GM12873 (cell line): ENCODE data around the gene SNCB.

Experiments
- TF ChIP-seq, protein P1 (sequence below): IDR thresholded peaks from 2 replicates; pipeline ENCODE4 v1.5.1; 2012; ENCODE audit warnings: low read depth, mild to moderate bottlenecking, moderate library complexity, low read length, control low read depth; ENCODE audit not compliant: insufficient read depth; ENCODE audit errors: missing control alignments

The SNCB gene

DNA sequence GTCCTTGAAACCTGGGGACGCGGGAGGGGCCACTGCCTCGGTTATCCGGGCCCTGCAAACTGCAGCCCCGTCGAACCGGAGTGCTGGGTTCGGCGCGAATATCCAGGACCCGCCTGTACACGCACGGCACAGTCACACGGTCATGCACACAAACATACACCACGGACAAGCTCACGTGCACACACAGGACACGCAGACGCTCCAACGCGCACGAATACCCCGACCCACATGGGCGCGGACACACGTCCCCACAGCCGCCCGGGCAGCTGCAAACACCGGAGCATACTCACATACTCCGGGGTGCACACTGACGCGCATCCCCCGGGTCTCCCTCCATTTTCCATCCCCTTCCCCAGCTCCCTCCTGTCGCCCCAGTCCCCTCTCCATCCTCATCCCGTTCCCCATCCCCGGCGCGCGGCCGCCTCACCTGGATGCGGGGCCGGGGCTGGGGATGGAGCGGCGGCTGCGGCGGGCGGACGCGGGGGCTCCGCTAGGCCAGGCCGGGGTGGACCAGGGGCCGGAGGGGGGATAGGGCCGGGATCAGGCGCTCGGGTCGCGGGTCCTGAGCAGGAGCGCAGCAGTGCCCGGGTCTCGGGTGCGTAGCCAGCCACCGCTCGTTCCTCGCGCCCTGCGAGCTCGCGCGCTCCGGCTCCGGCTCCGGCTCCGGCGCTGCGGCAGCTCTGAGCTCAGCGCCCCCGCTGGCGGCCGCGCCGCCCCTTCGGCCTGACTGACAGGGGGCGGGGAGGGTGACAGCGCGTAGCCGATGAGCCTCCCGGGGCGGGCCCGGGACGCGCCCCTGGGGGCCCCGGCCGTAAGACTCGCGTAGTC, at the start of gene SNCB, which contains the start of gene EIF4E1B:
Gene SNCB, minus strand, starts transcription at position 682 of the 828 bp plus-strand sequence. CDS start 880 bp downstream, outside the sequence.
Gene EIF4E1B, plus strand, starts transcription at position 823 of the 828 bp plus-strand sequence. CDS start 12,113 bp downstream, outside the sequence.
- TF ChIP-seq, protein P1, sequence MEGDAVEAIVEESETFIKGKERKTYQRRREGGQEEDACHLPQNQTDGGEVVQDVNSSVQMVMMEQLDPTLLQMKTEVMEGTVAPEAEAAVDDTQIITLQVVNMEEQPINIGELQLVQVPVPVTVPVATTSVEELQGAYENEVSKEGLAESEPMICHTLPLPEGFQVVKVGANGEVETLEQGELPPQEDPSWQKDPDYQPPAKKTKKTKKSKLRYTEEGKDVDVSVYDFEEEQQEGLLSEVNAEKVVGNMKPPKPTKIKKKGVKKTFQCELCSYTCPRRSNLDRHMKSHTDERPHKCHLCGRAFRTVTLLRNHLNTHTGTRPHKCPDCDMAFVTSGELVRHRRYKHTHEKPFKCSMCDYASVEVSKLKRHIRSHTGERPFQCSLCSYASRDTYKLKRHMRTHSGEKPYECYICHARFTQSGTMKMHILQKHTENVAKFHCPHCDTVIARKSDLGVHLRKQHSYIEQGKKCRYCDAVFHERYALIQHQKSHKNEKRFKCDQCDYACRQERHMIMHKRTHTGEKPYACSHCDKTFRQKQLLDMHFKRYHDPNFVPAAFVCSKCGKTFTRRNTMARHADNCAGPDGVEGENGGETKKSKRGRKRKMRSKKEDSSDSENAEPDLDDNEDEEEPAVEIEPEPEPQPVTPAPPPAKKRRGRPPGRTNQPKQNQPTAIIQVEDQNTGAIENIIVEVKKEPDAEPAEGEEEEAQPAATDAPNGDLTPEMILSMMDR: no peak

DNA sequence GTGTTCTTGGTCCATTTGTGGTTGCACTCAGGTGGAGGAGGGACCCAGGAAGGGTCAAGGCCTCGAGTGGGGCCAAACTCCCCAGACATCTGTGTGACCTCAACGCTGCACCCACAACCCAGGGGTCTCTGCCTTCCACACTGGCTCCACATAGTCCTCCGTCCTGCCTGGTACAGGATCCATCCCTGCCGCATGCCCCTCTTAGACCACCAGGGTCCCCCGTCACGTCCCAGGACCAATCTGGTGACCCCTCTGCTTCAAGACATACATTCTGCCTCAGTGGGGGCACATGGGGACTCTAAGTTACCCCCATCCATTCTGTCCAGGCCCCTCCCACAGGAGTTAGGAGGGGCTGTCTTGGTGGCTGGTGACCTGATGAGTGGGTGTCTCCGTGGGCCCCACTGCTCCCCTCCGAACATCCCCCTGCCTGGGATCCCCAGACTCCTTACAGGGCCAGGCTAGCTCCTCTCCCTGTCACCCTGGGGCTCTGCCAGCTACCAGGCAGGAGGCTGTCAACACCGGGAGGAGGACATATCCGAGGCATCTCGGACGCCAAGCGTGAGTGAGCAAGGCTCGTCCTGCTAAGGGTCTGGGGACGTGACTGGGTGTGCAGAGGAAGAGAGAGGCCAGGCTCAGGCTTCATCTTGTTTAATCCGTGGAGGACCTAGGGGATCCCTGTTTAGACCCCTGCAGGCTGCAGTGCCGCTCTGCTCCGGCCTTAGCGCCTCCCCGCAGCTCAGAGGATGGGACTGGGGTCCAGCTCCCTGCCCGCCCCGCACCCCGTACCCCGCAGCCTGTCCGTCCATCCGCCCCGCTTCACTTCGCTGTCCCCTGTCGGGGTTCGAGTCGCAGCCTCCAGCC, 49.3 kb upstream of the SNCB start:
- TF ChIP-seq, protein P1: no peak

DNA sequence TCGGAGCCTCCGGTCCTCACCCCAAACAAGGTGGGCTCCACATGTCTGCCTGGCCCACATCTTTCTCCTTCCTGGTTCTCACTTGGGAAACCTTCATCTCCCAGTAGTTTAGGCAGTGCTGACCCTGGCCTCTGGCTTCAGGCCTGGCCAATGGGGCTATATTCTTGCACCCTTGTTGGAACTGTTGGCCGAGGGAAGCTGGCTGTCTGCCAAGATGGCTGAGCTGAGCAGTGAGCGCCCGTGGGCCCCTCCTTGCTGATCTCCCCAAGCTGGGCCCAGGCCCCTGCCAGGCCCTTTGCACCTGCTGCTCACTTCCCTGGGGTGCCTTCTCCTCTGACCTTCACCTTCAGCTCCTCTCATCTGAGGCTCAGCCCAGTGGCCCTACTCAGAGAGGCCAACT, 48.2 kb upstream of the SNCB start:
- TF ChIP-seq, protein P1: no peak

DNA sequence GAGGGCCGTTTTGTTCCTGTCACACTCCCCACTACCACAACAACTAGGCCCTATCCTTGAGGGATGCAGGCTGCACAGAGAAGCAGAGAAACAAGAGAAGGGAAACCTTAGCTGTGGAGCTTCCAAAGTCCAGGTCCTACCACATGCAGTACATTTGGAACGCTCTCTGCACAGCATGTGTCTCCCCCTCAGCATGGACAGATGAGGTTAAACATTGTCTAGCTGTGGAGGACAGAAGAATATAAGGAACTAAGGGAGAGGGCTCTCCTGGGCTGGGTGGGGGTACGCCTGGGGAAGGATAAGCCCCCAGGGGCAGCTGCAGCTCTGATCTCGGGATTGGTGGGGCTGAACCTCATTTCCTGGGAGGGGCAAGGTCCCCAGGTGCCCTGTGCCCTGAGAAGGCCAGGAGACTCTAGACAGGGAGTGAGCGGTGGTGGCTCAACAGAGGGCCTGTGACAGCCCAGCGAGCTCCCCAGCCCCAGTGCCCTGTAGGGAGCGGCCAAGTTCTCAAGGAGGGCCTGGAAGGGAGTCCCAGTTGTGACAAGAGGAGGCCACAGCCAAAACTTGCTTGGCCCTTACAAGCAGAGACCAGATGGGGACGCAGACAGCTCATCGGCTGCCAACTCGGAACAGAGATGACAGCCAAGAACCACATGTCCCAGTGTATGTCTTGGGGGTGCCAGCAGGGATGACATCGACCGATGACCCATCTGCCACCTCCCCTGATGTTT, 47.0 kb upstream of the SNCB start:
- TF ChIP-seq, protein P1: no peak

DNA sequence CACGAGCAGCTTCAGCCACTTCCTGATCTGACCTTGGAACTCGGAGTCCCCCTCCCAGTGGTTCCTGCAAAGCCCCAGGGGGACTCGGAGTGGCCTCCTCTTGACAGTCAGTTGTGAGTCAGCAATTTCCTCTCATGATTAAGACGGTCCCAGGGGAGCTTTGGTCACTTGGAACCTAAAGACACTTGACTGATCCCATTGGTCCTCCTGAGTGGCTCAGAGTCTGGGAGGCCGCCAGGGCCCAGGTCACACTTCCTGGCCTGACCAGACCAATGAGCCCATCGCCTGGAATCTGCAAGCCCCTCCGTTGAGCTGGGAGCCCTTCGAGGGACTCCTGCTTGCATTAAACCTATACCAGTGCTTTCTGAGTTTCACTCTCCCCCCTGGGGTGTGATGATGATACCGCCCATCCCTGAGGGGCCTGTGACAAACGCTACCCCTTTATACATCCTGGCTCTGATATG, 46.1 kb upstream of the SNCB start:
- TF ChIP-seq, protein P1: no peak

DNA sequence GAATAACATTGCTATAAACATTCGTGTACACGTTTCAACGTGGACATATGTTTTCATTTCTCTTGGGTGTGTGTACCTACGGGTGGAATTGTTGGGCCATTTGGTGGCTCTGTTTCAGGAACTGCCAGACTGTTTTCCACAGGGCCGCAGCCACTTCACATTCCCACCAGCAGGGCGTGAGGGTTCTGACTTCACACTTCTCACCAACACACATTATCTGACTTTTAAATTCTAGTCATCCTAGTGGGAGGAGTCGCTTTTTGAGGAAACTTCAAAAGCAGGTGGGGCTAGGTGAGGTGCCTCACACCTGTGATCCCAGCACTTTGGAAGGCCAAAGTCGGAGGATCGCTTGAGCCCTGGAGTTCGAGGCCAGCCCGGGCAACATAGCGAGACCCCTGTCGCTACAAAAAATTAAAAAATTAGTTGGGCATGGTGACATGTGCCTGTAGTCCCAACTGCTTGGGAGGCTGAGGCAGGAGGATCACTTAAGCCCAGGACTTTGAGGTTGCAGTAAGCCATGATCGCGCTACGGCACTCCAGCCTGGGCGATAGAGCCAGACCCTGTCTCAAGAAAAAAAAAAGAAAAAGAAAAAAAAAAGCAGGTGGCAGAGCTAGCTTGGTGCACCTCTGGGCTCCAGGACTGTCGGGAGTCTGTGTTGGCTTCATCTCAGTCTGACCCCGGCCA, 45.5 kb upstream of the SNCB start:
- TF ChIP-seq, protein P1: peak; percentile 49
